HepG2 (cell line): ENCODE measurements around the gene TTC23L. TPM values are rescaled to one million over a fixed set of nuclear protein-coding genes. Genes with fewer than 3 reads are reported as not detected.

Experiments used
- CBX5 ChIP-seq: sonication (generic); formaldehyde crosslinking; IDR thresholded peaks from 2 replicates; pipeline ENCODE4 v1.4.0; 2020; ENCODE audit warnings: missing genetic modification reagents, borderline replicate concordance
- GABPB1 ChIP-seq: IDR thresholded peaks from 2 replicates; pipeline ENCODE4 v1.6.1; 2016; ENCODE audit warnings: mild to moderate bottlenecking, missing genetic modification reagents, moderate library complexity, missing compliant biosample characterization
- GATAD2A ChIP-seq: IDR thresholded peaks from 2 replicates; pipeline ENCODE4 v1.6.1; 2016
- IKZF5 ChIP-seq: IDR thresholded peaks from 2 replicates; pipeline ENCODE4 v1.6.1; 2018; ENCODE audit warnings: missing genetic modification reagents, mild to moderate bottlenecking, missing compliant biosample characterization
- SOX6 ChIP-seq, 2 experiments: fragments of 450-650 bp in 1 of 2; sonication (generic) in 1 of 2; formaldehyde crosslinking in 1 of 2; IDR thresholded peaks; 2 replicates each; pipeline versions ENCODE4 v1.4.0 to v1.6.1; 2017 to 2020; ENCODE audit warnings: antibody characterized with exemption in 1 of 2, mild to moderate bottlenecking in 1 of 2, missing genetic modification reagents in 1 of 2
- SP4 ChIP-seq: sonication (generic); formaldehyde crosslinking; IDR thresholded peaks from 2 replicates; pipeline ENCODE4 v1.8.1; 2023; ENCODE audit warnings: mild to moderate bottlenecking, missing genetic modification reagents
- ZBTB26 ChIP-seq: IDR thresholded peaks from 2 replicates; pipeline ENCODE4 v1.6.1; 2016; ENCODE audit warnings: missing compliant biosample characterization, missing genetic modification reagents, borderline replicate concordance
- ZNF616 ChIP-seq: sonication (generic); formaldehyde crosslinking; IDR thresholded peaks from 2 replicates; pipeline ENCODE4 v1.5.0; 2020; ENCODE audit warnings: low read depth, mild to moderate bottlenecking, missing genetic modification reagents
- ZNF776 ChIP-seq: sonication (generic); formaldehyde crosslinking; IDR thresholded peaks from 2 replicates; pipeline ENCODE4 v1.4.0; 2020; ENCODE audit warnings: mild to moderate bottlenecking, missing genetic modification reagents
- polyA plus RNA-seq, 8 experiments: library from polyadenylated mRNA; depleted of rRNA in 3 of 8; stranded (reverse) in 7 of 8; unstranded in 1 of 8; fragments of >200 nt; fragmentation: Illumina TruSeq in 4 of 8; extraction: Trizol in 4 of 8; gene quantifications; 2 replicates each; pipeline versions ENCODE4 v1.2.1 to v1.2.3, GENCODE V29; 2011 to 2016; ENCODE audit warnings: low read depth in 4 of 8, missing spikeins in 1 of 8, mixed read lengths in 1 of 8; ENCODE audit not compliant: insufficient read depth in 1 of 8
- total RNA-seq, 5 experiments: library from RNA; depleted of rRNA; stranded (reverse); fragments of >200 nt; fragmentation: Illumina TruSeq; extraction: Trizol; gene quantifications; 2 replicates each; pipeline ENCODE4 v1.2.3, GENCODE V29; 2016; ENCODE audit warnings: low read depth in 1 of 5
- TF ChIP-seq, protein P1 (sequence below): sonication (generic); formaldehyde crosslinking; IDR thresholded peaks from 2 replicates; pipeline ENCODE4 v1.4.0; 2020; ENCODE audit warnings: mild to moderate bottlenecking, low read depth, missing genetic modification reagents
- TF ChIP-seq, protein P2 (sequence below): sonication (generic); formaldehyde crosslinking; IDR thresholded peaks from 2 replicates; pipeline ENCODE4 v1.4.0; 2020; ENCODE audit warnings: missing genetic modification reagents
- TF ChIP-seq, protein P3 (sequence below): sonication (generic); formaldehyde crosslinking; IDR thresholded peaks from 2 replicates; pipeline ENCODE4 v1.5.1; 2020; ENCODE audit warnings: missing genetic modification reagents, mild to moderate bottlenecking, borderline replicate concordance
- TF ChIP-seq, protein P4 (sequence below): IDR thresholded peaks from 2 replicates; pipeline ENCODE4 v1.6.1; 2012; ENCODE audit warnings: inconsistent platforms
- TF ChIP-seq, protein P5 (sequence below): IDR thresholded peaks from 2 replicates; pipeline ENCODE4 v1.6.1; 2016; ENCODE audit warnings: low read depth
- TF ChIP-seq, protein P6 (sequence below): sonication (generic); formaldehyde crosslinking; IDR thresholded peaks from 2 replicates; pipeline ENCODE4 v1.8.0; 2022; ENCODE audit warnings: missing genetic modification reagents, mild to moderate bottlenecking, moderate library complexity, borderline replicate concordance

TTC23L gene
- total and polyA plus RNA-seq, 2 of the 13 experiments (the other 11 are each of a cell fraction or from before 2014, with no cell fraction given), result 0.37 to 1.4 TPM

- TF ChIP-seq, protein P1, sequence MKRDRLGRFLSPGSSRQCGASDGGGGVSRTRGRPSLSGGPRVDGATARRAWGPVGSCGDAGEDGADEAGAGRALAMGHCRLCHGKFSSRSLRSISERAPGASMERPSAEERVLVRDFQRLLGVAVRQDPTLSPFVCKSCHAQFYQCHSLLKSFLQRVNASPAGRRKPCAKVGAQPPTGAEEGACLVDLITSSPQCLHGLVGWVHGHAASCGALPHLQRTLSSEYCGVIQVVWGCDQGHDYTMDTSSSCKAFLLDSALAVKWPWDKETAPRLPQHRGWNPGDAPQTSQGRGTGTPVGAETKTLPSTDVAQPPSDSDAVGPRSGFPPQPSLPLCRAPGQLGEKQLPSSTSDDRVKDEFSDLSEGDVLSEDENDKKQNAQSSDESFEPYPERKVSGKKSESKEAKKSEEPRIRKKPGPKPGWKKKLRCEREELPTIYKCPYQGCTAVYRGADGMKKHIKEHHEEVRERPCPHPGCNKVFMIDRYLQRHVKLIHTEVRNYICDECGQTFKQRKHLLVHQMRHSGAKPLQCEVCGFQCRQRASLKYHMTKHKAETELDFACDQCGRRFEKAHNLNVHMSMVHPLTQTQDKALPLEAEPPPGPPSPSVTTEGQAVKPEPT (CRISPR knock-in tag), result 0 out of 2 replicates have a peak, but pooled peaks have one; percentile 18
- TF ChIP-seq ZNF776, result no peak
- TF ChIP-seq, protein P2, sequence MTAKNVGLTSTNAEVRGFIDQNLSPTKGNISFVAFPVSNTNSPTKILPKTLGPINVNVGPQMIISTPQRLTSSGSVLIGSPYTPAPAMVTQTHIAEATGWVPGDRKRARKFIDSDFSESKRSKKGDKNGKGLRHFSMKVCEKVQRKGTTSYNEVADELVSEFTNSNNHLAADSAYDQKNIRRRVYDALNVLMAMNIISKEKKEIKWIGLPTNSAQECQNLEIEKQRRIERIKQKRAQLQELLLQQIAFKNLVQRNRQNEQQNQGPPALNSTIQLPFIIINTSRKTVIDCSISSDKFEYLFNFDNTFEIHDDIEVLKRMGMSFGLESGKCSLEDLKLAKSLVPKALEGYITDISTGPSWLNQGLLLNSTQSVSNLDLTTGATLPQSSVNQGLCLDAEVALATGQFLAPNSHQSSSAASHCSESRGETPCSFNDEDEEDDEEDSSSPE (CRISPR knock-in tag), result peak; percentile 80
- no peak for TF ChIP-seq SOX6 (IDR thresholded peaks at IDR 0.05)
- TF ChIP-seq SOX6 (CRISPR knock-in tag; IDR thresholded peaks at IDR 0.05), result 0 out of 2 replicates have a peak, but pooled peaks have one; percentile 25
- TF ChIP-seq ZNF616 (CRISPR knock-in tag), result peak; percentile 13; the same call in 1 of the 2 replicates
- TF ChIP-seq, protein P3, sequence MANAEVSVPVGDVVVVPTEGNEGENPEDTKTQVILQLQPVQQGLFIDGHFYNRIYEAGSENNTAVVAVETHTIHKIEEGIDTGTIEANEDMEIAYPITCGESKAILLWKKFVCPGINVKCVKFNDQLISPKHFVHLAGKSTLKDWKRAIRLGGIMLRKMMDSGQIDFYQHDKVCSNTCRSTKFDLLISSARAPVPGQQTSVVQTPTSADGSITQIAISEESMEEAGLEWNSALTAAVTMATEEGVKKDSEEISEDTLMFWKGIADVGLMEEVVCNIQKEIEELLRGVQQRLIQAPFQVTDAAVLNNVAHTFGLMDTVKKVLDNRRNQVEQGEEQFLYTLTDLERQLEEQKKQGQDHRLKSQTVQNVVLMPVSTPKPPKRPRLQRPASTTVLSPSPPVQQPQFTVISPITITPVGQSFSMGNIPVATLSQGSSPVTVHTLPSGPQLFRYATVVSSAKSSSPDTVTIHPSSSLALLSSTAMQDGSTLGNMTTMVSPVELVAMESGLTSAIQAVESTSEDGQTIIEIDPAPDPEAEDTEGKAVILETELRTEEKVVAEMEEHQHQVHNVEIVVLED (CRISPR knock-in tag), result peak; percentile 51
- TF ChIP-seq, protein P4, sequence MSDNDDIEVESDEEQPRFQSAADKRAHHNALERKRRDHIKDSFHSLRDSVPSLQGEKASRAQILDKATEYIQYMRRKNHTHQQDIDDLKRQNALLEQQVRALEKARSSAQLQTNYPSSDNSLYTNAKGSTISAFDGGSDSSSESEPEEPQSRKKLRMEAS, result peak; percentile 62; the same call in 1 of the 2 replicates
- peak; percentile 30; the same call in 1 of the 2 replicates for TF ChIP-seq IKZF5 (CRISPR knock-in tag)
- TF ChIP-seq ZBTB26 (CRISPR knock-in tag), result peak; percentile 58; the same call in 1 of the 2 replicates
- TF ChIP-seq SP4 (CRISPR knock-in tag), result peak; percentile 97
- TF ChIP-seq GATAD2A, result 0 out of 2 replicates have a peak, but pooled peaks have one; percentile 20
- TF ChIP-seq GABPB1, result peak; percentile 81
- TF ChIP-seq, protein P5, sequence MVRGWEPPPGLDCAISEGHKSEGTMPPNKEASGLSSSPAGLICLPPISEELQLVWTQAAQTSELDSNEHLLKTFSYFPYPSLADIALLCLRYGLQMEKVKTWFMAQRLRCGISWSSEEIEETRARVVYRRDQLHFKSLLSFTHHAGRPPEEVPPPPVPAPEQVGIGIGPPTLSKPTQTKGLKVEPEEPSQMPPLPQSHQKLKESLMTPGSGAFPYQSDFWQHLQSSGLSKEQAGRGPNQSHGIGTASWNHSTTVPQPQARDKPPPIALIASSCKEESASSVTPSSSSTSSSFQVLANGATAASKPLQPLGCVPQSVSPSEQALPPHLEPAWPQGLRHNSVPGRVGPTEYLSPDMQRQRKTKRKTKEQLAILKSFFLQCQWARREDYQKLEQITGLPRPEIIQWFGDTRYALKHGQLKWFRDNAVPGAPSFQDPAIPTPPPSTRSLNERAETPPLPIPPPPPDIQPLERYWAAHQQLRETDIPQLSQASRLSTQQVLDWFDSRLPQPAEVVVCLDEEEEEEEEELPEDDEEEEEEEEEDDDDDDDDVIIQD (CRISPR knock-in tag), result peak; percentile 48; the same call in 1 of the 2 replicates
- TF ChIP-seq, protein P6, sequence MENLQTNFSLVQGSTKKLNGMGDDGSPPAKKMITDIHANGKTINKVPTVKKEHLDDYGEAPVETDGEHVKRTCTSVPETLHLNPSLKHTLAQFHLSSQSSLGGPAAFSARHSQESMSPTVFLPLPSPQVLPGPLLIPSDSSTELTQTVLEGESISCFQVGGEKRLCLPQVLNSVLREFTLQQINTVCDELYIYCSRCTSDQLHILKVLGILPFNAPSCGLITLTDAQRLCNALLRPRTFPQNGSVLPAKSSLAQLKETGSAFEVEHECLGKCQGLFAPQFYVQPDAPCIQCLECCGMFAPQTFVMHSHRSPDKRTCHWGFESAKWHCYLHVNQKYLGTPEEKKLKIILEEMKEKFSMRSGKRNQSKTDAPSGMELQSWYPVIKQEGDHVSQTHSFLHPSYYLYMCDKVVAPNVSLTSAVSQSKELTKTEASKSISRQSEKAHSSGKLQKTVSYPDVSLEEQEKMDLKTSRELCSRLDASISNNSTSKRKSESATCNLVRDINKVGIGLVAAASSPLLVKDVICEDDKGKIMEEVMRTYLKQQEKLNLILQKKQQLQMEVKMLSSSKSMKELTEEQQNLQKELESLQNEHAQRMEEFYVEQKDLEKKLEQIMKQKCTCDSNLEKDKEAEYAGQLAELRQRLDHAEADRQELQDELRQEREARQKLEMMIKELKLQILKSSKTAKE (CRISPR knock-in tag), result 0 out of 2 replicates have a peak, but pooled peaks have one; percentile 3
- TF ChIP-seq CBX5 (CRISPR knock-in tag), result 0 out of 2 replicates have a peak, but pooled peaks have one; percentile 43
These were observed 90.3 kb downstream of the TTC23L start, which contains the start of gene DNAJC21 (continued) for GRCh38 chr5:34929134-34929719.
